CD4-positive, alpha-beta T cell treated with Interleukin-17A for 1 hour (primary cell): ENCODE results near the gene PRSS8.
A peak's percentile ranks its signal among the peaks of the same experiment; 100 is the strongest.
"Not testable (repeated sequence)": the region's sequence is repeated elsewhere in the genome, so short reads cannot be mapped to it uniquely, and the experiment has no call there.

ENCODE experiments used
- DNase-seq: peaks from one replicate; pipeline ENCODE4 v3.0.0-alpha.2; 2020

The PRSS8 gene

DNA sequence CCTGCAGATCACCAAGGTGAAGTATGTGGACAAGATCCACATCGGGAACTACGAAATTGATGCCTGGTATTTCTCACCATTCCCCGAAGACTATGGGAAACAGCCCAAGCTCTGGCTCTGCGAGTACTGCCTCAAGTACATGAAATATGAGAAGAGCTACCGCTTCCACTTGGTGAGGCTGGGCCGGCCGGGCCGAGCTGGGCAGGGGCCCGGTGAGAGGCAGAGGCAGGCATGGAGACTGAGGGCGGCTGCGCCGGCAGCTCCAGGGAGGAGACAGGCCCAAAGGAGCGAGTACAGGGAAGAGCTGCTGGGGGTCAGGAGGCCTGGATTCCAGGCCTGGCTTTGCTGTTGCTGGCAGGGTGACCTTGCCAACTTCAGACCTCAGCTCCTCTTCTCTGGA lies 8.3 kb downstream of the PRSS8 start:
- no peak for DNase-seq

DNA sequence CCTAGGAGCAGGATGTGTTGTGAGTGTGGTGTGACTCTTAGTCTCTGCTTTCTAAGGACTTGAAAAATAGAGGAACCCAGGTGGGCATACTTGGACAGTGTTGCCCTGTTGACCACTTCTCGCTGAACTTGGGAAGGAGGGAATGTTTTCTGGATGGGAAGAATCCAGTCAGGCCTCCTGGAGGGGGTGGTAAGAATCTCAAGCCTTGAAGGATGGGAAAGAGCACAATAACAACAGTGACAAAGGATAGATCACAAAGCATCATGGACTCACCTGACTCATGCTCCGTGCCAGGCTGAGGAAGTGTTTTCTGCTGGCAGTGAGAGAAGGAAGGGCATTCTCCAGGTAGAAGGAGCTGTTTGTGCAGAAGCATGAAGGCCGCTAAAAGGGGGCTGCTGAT lies 9.7 kb downstream of the PRSS8 start:
- DNase-seq = no peak

DNA sequence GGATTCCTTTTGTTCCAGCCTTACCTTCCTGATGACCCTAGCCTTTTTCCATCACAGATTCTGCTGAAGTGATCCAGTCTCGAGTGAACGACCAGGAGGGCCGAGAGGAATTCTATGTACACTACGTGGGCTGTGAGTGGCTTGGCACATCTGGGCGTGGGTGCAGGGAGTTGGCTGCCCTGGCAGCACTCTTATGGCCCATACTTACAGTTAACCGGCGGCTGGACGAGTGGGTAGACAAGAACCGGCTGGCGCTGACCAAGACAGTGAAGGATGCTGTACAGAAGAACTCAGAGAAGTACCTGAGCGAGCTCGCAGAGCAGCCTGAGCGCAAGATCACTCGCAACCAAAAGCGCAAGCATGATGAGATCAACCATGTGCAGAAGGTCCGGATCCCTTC lies 15.4 kb downstream of the PRSS8 start:
- DNase-seq = no peak

DNA sequence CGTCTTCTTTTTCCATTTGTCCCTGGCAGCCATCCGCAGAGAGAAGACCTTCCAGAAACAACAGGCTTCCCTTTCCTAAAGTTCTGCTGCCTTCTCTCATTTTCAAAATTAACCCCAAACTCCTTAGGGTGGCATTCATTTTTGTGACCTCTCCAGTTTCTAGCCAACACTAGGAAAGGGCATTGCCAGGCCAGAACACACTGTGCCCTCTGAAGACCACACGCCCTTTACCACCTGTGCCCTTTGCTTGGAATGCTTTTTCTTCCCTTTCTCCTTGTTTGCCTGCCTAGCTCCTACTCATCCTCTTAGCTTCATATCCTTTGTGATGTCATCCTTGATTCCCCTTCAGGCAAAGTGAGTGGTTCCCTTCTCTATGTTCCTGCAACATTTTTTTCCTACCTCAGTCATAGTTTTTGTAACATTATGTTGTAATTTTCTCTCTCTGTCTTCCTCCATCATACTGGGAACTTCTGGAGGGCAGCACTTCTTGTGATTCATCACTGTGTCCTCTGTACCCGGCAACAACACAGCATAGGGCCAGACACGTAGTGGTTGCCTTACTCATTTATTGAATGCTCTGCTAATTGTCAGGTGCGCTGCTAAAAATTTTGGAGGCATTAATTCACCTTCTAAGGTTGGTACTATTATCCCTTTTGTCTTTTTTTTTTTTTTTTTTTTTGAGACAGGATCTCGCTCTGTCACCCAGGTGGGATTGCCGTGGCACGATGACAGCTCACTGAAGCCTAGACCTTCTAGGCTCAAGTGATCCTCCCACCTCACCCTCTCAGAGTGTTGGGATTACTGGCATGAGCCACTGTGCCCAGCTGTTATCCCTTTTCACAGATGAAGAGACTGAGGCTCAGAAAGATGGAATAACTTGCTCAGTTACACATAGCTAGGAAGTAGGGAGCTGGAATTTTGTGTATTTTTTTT lies 17.0 kb downstream of the PRSS8 start:
- no peak for DNase-seq

DNA sequence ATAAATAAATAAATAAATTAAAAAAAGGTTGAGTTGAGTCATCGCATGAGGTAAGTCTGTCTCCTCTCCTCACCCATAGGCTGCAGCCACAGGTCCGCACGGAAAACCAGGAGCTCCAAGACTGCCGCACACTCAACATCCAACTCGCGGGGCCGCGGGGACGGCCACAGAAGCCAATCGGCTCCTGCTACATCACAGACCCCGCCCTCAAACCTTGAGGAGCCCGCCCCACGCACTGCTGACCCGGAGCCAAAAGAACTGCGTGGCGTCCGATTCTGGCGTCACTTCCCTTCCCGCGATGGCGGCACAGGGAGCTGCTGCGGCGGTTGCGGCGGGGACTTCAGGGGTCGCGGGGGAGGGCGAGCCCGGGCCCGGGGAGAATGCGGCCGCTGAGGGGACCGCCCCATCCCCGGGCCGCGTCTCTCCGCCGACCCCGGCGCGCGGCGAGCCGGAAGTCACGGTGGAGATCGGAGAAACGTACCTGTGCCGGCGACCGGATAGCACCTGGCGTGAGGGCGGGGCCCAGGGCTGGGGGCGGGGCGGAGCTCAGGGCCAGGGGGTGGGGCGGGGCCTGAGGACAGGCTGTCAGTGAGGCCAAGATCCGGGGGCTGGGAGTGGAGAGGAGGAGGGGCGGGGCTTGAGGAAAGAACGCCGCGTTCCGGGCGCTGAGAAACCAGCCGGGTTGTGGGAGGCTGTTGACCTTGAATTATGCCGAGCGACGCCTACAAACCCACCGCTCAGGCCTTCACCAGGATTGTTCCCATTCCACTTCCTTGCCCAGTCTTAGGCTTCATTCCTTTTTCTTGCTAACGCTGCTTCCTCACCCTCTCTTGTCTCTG lies 17.9 kb downstream of the PRSS8 start, which contains the start of gene KAT8:
Gene KAT8, plus strand, starts transcription at position 281 of the 839 bp plus-strand sequence. Its CDS starts 18 bp downstream, at position 299.
- peak; percentile 98 for DNase-seq

DNA sequence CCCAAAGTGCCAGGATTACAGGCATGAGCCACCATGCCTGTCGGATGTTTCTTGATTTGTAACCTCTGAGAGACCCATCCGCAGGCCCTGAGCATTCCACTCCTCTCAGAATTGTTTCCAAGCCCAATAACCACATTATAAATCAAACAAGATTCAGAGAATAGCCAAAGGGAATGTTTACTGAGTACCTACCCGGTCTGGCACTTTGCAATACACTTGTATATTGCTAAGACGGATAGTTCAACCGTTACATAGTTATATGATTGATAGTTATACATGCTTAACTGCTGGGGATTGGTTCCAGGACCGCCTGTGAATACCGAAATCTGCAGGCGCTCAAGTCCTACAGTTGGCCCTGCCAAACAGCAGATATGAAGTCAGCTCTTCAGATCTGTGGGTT lies 21.1 kb downstream of the PRSS8 start:
- no peak for DNase-seq

DNA sequence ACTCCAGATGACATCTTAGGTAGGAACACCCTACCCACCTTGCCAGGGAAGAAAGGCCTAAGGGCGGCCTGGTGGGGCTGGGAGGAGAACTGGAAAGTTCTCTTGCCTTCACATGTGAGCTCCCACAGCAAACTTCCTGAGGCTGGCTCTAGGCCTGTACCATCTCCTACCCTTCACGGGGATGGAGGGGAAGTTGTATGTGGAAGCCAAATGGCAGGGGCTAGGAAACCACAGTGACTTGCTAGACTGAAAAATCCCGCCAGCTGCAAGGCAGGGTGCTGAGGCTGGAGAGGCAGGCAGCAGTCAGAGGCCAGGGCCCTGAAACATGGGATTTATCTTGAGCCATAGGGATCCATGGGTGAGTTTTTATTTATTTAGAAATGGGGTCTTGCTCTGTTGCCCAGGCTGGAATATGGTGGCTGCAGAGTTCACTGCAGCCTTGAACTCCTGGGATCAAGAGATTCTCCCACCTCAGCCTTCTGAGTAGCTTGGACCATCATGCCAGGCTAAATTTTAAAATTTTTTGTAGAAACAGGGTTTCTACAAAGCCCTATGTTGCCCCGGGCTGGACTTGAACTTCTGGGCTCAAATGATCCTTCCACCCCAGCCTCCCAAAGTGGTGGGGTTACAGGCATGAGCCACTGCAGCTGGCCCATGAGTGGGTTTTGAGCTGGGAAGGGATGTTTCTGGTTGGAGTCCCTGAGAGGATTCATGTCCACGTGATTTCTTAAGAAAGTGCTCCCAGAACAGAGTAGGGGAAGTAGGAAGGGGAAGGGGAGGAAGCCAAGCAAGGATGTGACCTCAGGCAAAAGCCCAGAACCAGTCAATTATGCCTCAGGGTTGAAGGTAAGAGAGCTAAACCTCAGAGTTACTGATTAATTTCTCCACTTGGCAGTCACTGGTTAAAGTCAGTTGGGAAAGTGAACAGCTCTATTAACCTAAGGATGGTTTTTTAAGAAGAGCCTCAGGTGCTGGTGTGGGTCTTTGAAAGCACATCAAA lies 22.1 kb downstream of the PRSS8 start:
- no peak for DNase-seq

DNA sequence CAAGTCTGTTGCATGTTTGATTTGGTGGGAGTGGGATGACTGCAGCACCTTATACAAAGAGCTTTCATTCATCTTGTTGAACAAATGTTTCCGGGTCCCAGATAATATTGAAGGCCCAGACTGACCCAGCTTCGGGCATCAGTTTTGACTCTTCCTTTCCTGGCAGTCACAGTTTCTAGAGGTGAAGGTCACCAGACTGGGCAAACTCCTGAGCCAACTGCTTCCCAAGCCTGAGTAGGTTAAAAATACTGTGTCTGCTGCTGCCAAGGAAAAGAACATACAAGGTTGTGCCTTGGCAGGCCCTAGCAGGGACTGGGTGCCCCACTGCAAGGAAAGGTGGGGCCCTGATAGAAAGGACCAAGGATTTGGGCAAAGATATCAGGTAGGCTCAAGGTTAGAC lies 22.8 kb downstream of the PRSS8 start:
- no peak for DNase-seq

DNA sequence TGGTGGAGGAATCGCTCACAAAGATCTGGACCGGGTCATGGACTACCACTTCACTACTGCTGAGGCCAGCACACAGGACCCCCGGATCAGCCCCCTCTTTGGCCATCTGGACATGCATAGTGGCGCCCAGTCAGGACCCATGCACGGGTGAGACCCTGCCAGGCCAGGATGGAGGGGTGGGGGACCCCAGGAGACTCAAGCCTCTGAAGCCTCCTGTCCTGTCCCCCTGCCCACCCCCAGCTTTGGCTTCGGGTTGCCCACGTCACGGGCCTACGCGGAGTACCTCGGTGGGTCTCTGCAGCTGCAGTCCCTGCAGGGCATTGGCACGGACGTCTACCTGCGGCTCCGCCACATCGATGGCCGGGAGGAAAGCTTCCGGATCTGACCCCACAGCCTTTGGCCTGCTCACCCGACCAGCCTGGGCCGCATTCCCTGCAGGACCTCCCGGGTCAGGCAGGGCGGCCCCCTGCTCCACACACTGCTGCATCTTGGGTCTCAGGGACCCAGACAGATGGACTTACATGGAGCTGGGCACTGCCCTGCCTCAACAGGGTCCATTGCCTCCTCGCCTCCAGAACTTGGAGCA lies 23.6 kb downstream of the PRSS8 start:
- no peak for DNase-seq

DNA sequence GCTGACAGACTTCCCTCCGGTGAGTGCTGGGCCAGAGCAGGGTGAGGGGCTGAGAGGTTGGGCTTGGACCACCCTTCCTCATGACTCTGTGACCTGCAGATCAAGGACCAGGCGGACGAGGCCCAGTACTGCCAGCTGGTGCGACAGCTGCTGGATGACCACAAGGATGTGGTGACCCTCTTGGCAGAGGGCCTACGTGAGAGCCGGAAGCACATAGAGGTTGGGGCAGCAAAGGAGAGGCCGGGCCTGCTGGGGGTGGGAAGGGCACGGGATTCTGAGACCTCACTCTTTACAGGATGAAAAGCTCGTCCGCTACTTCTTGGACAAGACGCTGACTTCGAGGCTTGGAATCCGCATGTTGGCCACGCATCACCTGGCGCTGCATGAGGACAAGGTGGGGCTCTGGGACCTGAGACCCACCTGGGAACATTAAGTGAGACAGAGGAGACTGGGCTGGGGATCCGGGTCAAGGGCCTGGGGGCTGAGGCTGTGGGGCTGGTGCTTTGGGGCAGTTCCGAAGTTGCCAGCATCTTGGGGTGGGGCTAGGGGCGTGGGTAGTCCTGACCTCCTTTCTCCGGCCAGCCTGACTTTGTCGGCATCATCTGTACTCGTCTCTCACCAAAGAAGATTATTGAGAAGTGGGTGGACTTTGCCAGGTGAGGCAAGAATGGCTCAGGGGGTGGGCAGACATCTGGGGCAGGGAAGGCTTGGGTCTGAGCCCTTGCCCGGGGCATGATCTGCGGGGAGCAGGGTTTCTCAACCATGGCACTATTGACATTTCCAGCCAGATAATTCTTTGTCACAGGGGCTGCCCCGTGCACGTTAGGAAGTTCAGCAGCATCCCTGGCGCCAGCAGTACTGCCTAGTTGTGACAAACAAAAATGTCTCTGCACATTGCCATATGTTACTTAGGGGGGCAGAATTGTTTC lies 25.2 kb downstream of the PRSS8 start:
- no peak for DNase-seq

DNA sequence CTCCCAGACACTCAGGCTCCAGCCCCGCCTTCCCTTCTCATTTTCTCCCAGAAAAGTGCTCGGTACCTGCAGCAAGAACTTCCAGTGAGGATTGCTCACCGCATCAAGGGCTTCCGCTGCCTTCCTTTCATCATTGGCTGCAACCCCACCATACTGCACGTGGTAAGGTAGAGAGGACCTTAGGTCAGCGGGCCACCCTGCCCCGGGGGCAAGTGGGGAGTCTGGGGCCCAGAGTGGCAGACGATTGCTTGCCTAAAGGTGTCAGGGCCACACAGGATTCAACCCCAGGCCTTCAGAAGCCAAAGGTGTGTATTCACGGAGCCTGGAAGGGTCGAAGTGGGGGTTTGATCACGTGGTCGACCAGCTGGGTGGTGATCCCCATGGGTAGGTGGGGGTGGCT lies 25.9 kb downstream of the PRSS8 start:
- no peak for DNase-seq

DNA sequence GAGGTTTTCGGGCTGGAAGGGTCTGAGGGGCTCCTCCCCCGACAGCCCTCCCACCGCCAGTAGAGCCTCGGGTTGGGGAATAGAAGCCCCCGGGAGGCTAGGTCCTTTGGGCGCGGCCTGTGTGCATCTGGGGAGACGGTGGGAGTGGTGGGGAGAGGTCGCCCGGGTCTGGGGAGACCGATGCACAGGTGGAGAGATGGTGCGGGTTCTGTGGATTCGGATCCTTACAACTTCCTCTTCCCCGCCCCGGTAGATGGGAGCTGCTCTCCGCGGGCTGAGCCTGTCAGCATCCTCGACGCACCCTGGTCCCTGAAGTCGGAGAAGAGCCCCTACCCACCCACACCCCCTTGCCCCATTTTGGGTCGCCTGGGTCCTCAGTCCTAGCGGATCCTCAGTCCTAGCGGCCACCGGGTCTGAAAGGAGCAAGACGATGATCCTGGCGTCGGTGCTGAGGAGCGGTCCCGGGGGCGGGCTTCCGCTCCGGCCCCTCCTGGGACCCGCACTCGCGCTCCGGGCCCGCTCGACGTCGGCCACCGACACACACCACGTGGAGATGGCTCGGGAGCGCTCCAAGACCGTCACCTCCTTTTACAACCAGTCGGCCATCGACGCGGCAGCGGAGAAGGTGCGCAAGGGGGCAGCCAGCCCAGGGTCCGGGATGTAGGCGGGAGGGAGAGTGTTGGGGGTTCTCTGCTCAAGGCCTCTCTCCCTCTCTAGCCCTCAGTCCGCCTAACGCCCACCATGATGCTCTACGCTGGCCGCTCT lies 26.6 kb downstream of the PRSS8 start:
- no peak for DNase-seq

DNA sequence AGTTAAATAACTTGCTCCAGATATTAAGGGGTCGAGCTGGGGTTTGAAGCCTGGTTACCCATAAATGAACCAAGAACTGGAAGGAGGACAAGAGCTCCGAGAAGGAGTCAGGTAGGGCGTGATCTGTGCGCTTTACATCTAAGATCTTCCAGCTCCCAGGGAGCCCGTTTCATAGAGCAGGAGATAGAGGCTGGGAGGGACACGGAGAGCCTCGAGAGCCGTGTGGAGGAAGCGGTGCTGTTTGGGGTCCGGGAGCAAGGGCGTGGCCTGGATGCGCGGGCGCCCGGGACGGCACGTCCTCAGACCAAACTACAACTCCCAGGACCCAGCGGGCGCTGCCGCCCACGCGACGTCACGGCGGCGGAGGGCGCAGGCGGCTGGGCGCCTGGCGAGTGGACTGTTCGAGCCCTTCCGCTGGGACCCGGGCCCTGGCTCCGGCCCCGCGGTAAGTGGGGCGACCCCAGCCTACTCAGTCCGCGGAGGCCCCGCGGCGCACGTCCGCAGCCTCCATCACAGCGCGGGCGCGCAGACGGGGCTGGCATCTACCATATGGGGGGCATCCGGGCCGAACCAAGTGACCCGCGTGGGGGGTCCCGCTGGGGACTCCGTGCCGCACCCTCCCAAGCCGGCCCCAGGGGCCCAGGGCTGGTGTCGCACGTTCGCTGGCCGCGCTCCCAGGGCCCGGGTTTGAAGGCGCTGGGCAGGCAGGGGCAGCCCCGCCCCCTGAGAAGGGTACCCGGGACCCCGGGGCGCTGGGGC lies 27.3 kb downstream of the PRSS8 start, which contains the start of gene BCKDK:
Gene BCKDK, plus strand, starts transcription at position 352 of the 759 bp plus-strand sequence. CDS start 838 bp downstream, outside the sequence.
- peak; percentile 65 for DNase-seq

DNA sequence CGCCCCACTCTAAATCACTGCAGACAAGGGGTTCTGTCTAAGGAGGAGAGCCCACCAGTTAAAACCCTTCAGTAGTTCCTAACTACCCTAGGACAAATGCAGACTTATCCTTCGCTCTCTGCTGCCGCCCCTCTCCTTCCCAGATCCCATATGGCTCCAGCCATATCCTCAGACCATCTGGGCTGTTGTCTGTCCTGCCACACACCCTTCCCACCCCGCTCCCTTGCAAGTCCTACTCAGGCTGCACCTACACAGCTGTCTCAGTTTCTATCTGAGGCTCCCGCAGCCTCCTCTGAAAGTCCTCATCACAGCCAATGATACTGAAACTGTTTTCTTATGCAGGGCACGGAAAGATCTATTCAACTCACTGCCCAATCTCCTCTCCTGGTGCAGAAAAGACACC lies 28.1 kb downstream of the PRSS8 start:
- DNase-seq = no peak

DNA sequence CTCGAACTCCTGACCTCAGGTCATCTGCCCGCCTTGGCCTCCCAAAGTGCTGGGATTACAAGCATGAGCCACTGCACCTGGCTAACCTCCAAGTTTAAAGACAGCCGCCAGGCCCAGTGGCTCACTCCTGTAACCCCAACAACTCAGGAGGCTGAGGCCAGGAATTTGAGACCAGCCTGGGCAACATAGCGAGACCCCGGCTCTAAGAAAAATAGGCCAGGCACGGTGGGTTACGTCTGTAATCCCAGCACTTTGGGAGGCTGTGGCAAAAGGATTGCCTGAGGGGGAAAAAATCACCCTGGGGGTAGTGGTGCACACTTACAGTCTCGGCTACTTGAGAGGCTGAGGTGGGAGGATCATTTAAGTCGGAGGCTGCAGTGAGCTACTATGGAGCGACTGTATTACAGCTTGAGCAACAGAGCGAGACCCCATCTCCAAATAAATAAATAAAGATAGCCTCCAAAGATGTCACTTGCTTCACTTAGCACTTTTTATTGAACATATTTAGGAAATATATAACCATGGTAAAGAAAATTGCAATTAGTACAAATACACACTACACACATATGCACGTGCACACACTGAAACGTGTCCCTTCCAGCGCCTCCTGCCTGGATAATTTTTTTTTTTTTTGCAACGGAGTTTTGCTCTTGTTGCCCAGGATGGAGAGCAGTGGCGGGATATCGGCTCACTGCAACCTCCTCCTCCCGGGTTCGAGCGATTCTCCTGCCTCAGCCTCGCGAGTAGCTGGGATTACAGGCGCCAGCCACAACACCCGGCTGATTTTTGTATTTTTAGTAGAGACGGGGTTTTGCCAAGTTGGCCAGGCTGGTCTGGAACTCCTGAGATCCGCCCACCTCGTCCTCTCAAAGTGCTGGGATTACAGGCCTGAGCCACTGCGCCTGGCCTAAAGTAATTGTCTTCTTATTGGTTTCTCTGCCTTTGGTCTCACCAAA lies 28.7 kb downstream of the PRSS8 start:
- no peak for DNase-seq

DNA sequence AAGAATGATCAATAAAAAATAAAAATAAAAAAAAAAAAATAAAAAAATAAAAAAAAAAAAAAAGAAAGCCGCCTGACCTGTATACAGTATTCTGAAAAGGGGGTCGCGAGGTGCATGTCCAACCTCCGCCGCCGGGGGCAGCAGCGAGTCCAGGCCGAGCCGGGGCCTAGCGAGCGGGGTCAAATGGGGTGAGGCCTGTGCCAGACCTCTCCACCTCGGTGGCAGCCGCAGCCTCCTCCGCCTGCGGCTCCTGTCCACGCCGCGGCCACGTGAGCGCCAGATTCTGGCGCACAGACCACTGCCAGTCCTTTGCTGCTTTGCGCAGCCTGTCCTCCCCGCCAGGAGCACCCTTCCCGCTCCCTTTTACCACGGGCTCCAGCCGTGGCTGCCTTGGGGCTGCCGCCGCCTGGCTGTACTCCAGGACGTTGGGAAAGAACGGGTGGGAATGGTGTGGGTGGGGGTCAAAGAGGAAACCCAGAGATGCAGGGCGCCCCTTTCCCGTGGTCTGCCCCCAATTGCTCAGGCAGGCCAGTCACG lies 29.8 kb downstream of the PRSS8 start:
- DNase-seq = peak; percentile 85

DNA sequence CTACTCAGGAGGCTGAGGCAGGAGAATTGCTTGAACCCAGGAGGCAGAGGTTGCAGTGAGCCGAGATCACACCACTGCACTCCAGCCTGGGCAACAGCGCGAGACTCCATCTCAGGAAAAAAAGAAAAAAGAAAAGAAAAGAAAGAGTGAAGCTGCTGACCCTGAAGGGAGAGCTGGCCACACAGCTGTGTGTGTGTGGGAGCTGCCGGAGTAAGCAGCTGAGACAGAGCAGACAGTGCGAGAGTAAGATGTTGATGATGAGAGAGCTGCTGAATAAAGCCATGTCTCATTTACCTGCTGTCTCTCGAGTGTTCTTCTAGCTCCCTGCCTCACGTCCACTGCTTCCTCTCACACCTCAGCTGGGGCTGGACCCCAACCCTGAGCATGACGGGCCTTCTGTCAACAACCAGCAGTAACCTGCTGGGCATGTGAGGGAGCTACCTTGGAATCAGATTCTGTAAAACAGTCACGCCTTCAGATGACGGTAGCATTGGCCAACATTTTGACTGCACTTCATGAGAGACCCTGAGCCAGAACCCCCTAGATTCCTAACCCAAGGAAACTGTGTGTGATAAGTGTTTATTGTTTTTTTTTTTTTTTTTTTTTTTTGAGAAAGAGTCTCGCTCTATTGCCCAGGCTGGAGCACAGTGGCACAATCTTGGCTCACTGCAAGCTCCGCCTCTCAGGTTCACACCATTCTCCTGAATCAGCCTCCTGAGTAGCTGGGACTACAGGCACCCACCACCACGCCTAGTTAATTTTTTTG lies 34.5 kb downstream of the PRSS8 start:
- DNase-seq = not testable (repeated sequence)
